NT2/D1 (cell line): ENCODE results near the gene MT1A.

ENCODE experiments used
- DNase-seq: peaks from one replicate; pipeline ENCODE4 v3.0.0-alpha.2; 2011; ENCODE audit warnings: low read depth, low spot score
- H3K27me3 ChIP-seq: 2 replicates; pipeline ENCODE4 v1.6.0; 2011; ENCODE audit warnings: mild to moderate bottlenecking; ENCODE audit not compliant: insufficient read length, insufficient read depth
- H3K36me3 ChIP-seq: 2 replicates; pipeline ENCODE4 v1.6.1; 2011; ENCODE audit warnings: mild to moderate bottlenecking, low read length, mixed read lengths; ENCODE audit not compliant: insufficient read depth, insufficient read length
- H3K4me1 ChIP-seq: 2 replicates; pipeline ENCODE4 v1.5.1; 2011; ENCODE audit not compliant: insufficient read depth, insufficient read length
- H3K4me3 ChIP-seq: 2 replicates; pipeline ENCODE4 v1.5.1; 2011; ENCODE audit warnings: low read depth; ENCODE audit not compliant: insufficient read length
- H3K9ac ChIP-seq: 2 replicates; pipeline ENCODE4 v1.6.0; 2011; ENCODE audit warnings: low read depth; ENCODE audit not compliant: insufficient read length
- H3K9me3 ChIP-seq: 2 replicates; pipeline ENCODE4 v1.5.1; 2011; ENCODE audit warnings: mild to moderate bottlenecking, low read length; ENCODE audit not compliant: insufficient read depth
- SUZ12 ChIP-seq: IDR thresholded peaks from 2 replicates; pipeline ENCODE4 v1.6.1; 2011; ENCODE audit not compliant: insufficient read length, insufficient read depth; ENCODE audit errors: extremely low read depth
- YY1 ChIP-seq: IDR thresholded peaks from 2 replicates; pipeline ENCODE4 v1.6.1; 2011; ENCODE audit not compliant: insufficient read length, insufficient read depth
- ZNF274 ChIP-seq: IDR thresholded peaks from 2 replicates; pipeline ENCODE4 v1.6.1; 2011; ENCODE audit warnings: mild to moderate bottlenecking, low read depth, low read length

The MT1A gene

GRCh38 chr16:56632848-56633365 lies 5.6 kb upstream of the MT1A start:
- TF ChIP-seq ZNF274: no peak
- TF ChIP-seq YY1: no peak
- no peak for TF ChIP-seq SUZ12
- Histone ChIP-seq H3K36me3 (no peaks in the 10 kb centered on the region), H3K9me3 (no peaks in the 10 kb centered on the region), H3K4me1 (peaks cover 5% of the 10 kb centered on the region), H3K27me3 (peaks cover 89% of the 10 kb centered on the region), H3K4me3 (peak overlapping the region; percentile 49), H3K9ac (peak overlapping the region; percentile 84)
- DNase-seq: no peak

- Histone ChIP-seq H3K27me3 (peaks cover 96% of the 10 kb centered on the region), H3K4me3 (no peak overlapping the region), H3K9ac (no peak overlapping the region), H3K4me1 (peaks cover 5% of the 10 kb centered on the region), H3K9me3 (no peaks in the 10 kb centered on the region), H3K36me3 (no peaks in the 10 kb centered on the region)
- TF ChIP-seq YY1 (no peak), SUZ12 (no peak), ZNF274 (no peak)
- DNase-seq: no peak
Measured at GRCh38 chr16:56633535-56633934, 4.9 kb upstream of the MT1A start.

GRCh38 chr16:56634715-56635440 lies 3.6 kb upstream of the MT1A start:
- Histone ChIP-seq H3K9me3 (no peaks in the 10 kb centered on the region), H3K36me3 (no peaks in the 10 kb centered on the region), H3K4me3 (peak overlapping the region; percentile 29), H3K27me3 (peaks cover 100% of the 10 kb centered on the region), H3K4me1 (peaks cover 9% of the 10 kb centered on the region), H3K9ac (peak overlapping the region; percentile 45)
- TF ChIP-seq ZNF274 (no peak), SUZ12 (no peak), YY1 (no peak)
- DNase-seq: no peak

- Histone ChIP-seq H3K36me3 (no peaks in the 10 kb centered on the region), H3K4me1 (peaks cover 9% of the 10 kb centered on the region), H3K27me3 (peaks cover 100% of the 10 kb centered on the region), H3K9ac (peak overlapping the region; percentile 45), H3K4me3 (peak overlapping the region; percentile 29), H3K9me3 (no peaks in the 10 kb centered on the region)
- no peak for DNase-seq
- TF ChIP-seq YY1: no peak
- TF ChIP-seq SUZ12: peak; percentile 93
Measured at GRCh38 chr16:56635441-56635967, 3.0 kb upstream of the MT1A start.

GRCh38 chr16:56636616-56637413 lies 1.7 kb upstream of the MT1A start:
- no peak overlapping the region for H3K9ac ChIP-seq
- H3K36me3 ChIP-seq: no peaks in the 10 kb centered on the region
- no peak for DNase-seq
- peaks cover 9% of the 10 kb centered on the region for H3K4me1 ChIP-seq
- H3K27me3 ChIP-seq: peaks cover 87% of the 10 kb centered on the region
- H3K9me3 ChIP-seq: no peaks in the 10 kb centered on the region
- TF ChIP-seq ZNF274 (no peak), SUZ12 (no peak), YY1 (no peak)
- H3K4me3 ChIP-seq: no peak overlapping the region

GRCh38 chr16:56639045-56639444 lies 579 bp downstream of the MT1A start:
- no peak for TF ChIP-seq SUZ12
- TF ChIP-seq YY1: no peak
- no peak for TF ChIP-seq ZNF274
- no peak overlapping the region for H3K4me3 ChIP-seq
- no peaks in the 10 kb centered on the region for H3K9me3 ChIP-seq
- H3K27me3 ChIP-seq: peaks cover 65% of the 10 kb centered on the region
- no peak overlapping the region for H3K9ac ChIP-seq
- peaks cover 10% of the 10 kb centered on the region for H3K4me1 ChIP-seq
- H3K36me3 ChIP-seq: no peaks in the 10 kb centered on the region
- no peak for DNase-seq

- Histone ChIP-seq H3K4me3 (no peak overlapping the region), H3K36me3 (no peaks in the 10 kb centered on the region), H3K9me3 (no peaks in the 10 kb centered on the region), H3K9ac (no peak overlapping the region), H3K27me3 (peaks cover 57% of the 10 kb centered on the region), H3K4me1 (peaks cover 10% of the 10 kb centered on the region)
- no peak for DNase-seq
- no peak for TF ChIP-seq SUZ12
- no peak for TF ChIP-seq YY1
- no peak for TF ChIP-seq ZNF274
Measured at GRCh38 chr16:56640076-56640475, 1.6 kb downstream of the MT1A start.
